ENCODE results near the gene NR1D1.

DNA sequence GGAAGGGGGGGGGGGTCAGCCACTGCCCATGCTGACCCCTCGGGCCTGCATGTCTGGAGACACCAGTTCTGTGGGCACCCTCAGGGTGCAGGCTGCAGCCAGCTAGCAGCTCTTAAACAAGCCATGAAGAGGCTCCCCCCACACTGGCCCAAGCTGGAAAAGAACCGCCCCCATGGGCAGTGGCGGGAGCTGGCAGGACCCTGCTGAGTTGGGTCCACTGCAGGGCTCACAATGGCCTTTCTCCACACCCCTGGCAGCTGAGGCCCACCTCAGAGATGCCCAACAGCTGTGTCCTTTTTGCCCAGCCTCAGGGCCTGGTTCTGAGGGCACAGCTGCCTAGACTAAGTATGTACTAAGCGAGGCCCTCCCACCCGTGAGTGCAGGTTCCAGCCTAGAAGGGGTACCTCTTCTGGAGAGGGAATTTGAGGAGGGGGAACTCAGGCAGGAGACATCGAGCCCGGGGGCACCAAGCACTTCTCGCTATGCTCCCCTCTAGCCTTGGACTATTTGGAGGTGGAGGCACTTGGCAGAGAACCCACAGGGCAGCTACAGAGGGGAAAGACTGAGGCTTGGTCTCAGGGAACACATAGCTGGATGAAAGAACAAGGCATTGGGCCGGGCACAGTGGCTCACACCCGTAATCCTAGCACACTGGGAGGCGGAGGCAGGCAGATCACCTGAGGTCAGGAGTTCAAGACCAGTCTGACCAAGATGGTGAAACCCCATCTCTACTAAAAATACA is 34.4 kb downstream of the NR1D1 start:
- TF ChIP-seq, protein P1, sequence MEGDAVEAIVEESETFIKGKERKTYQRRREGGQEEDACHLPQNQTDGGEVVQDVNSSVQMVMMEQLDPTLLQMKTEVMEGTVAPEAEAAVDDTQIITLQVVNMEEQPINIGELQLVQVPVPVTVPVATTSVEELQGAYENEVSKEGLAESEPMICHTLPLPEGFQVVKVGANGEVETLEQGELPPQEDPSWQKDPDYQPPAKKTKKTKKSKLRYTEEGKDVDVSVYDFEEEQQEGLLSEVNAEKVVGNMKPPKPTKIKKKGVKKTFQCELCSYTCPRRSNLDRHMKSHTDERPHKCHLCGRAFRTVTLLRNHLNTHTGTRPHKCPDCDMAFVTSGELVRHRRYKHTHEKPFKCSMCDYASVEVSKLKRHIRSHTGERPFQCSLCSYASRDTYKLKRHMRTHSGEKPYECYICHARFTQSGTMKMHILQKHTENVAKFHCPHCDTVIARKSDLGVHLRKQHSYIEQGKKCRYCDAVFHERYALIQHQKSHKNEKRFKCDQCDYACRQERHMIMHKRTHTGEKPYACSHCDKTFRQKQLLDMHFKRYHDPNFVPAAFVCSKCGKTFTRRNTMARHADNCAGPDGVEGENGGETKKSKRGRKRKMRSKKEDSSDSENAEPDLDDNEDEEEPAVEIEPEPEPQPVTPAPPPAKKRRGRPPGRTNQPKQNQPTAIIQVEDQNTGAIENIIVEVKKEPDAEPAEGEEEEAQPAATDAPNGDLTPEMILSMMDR (IDR thresholded peaks at IDR 0.05; ENCODE audit: low read length), result no peak
- TF ChIP-seq EZH2 (IDR thresholded peaks at IDR 0.05; ENCODE audit: borderline replicate concordance, low read length), result no peak

Data from OCI-LY1 (cell line).